HL-60/S4 (cell line): ENCODE data around the gene INHBC.
"Not testable (repeated sequence)": the region's sequence is repeated elsewhere in the genome, so short reads cannot be mapped to it uniquely, and the experiment has no call there.

Experiments
- in situ Hi-C: fragments of 300-500 bp; cut with MboI; formaldehyde crosslinking; loops from 2 replicates; pipeline ENCODE4 v1.14.3; 2022; ENCODE audit warnings: low sequenced_read_pairs

INHBC gene, protein sequence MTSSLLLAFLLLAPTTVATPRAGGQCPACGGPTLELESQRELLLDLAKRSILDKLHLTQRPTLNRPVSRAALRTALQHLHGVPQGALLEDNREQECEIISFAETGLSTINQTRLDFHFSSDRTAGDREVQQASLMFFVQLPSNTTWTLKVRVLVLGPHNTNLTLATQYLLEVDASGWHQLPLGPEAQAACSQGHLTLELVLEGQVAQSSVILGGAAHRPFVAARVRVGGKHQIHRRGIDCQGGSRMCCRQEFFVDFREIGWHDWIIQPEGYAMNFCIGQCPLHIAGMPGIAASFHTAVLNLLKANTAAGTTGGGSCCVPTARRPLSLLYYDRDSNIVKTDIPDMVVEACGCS

DNA sequence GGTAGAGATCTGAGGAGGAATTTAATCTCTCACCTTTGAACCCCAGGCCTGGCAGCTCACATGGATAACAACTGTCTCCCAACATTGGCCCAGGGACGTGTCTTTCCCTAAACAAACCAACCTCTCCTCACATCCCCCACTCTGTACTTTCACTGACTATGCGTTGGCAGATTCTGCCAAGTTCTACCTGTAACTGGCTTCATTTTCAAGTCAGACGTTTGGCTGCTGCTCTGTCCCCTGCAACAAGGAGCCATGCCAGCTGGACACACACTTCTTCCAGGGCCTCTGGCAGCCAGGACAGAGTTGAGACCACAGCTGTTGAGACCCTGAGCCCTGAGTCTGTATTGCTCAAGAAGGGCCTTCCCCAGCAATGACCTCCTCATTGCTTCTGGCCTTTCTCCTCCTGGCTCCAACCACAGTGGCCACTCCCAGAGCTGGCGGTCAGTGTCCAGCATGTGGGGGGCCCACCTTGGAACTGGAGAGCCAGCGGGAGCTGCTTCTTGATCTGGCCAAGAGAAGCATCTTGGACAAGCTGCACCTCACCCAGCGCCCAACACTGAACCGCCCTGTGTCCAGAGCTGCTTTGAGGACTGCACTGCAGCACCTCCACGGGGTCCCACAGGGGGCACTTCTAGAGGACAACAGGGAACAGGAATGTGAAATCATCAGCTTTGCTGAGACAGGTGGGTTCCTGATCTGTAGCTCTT, at the start of gene INHBC:
TSS of gene INHBC (plus strand) at position 268 of the 707 bp plus-strand sequence. CDS start at position 371, 103 bp downstream.
- in situ Hi-C loops = no loop called here

DNA sequence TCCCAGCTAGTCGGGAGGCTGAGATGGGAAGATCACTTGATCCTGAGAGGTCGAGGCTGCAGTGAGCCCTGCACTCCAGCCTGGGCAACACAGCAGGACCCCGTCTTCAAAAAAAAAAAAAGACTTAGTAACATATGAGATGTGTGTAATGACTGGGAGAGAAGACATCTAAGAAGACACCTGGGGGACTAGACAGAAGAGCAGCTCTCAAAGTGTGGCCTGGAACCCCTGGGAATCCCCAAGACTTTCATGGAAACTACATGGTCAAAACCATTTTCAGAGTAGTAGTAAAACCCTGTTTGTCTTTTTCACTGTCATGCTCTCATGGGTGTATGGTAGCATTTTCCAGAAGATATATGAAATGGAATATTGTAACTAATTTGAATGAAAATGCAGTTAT, 49.0 kb upstream of the INHBC start:
- in situ Hi-C loops = no loop called here

DNA sequence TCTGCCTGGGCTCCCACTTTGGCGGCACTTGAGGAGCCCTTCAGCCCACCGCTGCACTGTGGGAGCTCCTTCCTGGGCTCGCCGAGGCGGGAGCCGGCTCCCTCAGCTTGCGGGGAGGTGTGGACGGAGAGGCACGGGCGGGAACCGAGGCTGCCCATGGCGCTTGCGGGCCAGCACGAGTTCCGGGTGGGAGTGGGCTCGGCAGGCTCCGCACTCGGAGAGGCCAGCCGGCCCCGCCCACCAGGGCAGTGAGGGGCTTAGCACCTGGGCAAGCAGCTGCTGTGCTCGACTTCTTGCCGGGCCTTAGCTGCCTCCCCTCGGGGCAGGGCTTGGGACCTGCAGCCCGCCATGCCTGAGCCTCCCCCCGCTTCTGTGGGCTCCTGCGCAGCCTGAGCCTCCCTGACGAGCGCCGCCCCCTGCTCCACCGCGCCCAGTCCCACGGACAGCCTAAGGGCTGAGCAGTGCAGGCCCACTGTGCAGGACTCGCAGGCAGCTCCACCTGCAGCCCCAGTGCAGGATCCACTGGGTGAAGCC, 48.3 kb upstream of the INHBC start:
- in situ Hi-C loops = no loop called here

DNA sequence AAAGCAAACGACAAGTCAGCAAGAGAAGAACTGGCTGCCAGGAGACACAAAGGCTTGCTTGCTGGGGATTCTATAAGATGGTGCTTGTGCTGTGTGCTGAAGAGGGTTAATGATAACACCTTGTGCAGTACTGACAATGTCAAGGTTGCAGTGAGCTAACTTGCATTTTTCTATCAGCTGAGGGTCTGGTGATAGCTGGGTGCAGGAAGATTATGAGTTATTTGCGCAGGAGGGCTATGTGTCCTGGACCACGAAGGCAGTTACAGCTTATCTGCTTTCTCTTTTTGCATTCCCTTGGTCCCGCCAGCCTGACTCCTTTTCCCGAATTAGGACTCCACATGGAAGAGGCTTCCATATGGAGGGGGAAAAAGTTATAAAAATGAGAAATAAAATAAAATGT, 46.2 kb upstream of the INHBC start:
- in situ Hi-C loops = no loop called here

DNA sequence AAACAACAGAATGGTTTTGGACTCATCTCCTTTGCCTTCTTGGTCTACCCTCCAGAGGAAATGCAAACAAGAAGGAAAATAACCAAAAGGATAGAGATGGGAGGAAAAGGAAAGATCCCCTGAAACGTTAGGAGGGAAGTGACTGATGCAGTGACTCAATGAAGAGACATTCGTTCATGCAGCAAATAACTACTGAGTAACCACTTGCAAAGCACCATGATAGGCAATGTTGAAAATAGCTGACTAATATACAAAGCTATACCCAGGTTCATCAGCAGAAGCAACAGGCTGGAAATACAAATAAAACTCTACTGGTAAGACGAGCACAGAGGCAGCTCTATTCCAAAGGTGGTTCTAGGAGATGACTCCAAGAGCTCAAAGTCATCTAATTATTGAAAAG, 45.6 kb upstream of the INHBC start:
- in situ Hi-C loops = no loop called here

DNA sequence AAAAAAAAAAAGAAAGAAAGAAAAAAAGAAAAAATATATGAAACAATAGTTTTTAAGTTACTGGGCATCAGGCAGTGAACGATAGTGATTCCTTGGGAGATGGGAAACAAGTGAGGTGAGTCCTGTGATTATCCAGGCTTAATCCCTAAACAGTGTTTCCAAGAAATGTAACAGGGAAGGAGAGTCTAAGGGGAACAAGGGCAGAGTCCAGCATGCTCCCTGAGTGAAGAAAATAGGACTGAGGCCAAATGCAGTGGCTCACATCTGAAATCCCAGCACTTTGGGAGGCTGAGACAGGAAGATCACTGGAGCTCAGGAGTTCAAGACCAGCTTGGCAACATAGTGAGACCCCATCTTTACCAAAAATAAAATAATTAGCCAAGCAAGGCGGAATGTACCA, 44.4 kb upstream of the INHBC start:
- in situ Hi-C loops = no loop called here

DNA sequence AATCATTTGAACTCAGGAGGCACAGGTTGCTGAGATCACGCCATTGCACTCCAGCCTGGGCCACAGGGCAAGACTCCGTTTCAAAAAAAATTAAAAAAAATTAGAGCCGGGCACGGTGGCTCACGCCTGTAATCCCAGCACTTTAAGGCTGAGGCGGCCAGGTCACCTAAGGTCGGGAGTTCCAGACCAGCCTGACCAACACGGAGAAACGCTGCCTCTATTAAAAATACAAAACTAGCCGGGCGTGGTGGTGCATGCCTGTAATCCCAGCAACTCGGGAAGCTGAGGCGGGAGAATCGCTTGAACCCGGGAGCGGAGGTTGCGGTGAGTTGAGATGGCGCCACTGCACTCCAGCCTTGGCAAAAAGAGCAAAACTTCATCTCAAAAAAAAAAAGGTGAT, 39.5 kb upstream of the INHBC start:
- in situ Hi-C loops = no loop called here

DNA sequence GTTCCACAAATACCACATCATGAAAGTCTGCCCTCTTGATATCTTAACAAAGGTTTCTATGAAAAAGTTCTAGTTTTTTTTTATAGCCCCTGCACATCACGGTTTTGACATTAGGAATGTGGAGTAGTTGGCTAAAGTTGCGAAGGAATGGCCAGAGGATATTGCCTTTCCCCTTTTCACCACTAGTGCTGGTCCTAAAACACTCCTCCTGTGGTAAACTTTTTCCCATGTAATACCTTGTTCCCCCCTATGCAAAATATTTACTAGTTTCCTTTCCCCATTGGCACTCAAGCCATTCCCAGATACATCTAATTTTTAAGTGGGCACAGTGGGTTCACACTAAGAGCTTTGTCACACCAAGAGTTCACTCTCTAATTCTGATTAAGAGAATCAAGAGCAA, 37.1 kb upstream of the INHBC start:
- in situ Hi-C loops = no loop called here

DNA sequence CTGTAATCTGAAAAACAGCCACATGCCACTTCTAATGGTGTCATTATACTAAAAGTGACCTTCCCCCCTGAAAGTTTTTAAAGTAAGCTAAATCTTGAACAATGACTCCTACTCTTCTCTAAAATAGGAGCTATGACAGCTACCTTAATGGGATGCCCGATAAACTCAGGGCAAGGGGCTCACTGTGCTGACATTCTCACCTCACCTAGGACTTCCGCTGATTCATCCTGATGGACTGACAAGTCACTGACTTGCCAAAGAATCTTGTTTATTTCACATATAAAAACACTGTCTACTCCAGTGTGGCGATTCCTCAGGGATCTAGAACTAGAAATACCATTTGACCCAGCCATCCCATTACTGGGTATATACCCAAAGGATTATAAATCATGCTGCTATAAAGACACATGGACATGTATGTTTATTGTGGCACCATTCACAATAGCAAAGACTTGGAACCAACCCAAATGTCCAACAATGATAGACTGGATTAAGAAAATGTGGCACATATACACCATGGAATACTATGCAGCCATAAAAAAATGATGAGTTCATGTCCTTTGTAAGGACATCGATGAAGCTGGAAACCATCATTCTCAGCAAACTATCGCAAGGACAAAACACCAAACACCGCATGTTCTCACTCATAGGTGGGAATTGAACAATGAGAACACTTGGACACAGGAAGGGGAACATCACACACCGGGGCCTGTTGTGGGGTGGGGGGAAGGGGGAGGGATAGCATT, 34.7 kb upstream of the INHBC start:
- in situ Hi-C loops = not testable (repeated sequence)

DNA sequence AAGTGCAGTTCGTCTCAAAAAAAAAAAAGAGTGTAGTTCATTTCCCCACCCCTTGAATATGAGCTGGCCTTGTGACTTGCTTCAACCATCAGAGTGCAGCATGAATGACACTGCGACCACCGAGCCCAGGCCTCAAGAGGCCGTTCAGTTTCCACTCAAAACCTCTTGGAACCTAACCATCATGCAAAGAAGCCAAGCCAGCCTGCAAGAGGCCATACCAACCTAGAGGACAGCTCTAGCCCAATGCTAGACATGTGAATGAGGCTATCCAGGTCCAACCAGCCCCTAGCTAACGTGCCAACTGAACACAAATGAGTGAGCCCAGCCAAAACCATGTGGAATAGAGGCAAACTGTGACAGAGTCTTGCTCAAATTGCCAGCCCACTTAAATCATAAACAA, 33.4 kb upstream of the INHBC start:
- in situ Hi-C loops = no loop called here

DNA sequence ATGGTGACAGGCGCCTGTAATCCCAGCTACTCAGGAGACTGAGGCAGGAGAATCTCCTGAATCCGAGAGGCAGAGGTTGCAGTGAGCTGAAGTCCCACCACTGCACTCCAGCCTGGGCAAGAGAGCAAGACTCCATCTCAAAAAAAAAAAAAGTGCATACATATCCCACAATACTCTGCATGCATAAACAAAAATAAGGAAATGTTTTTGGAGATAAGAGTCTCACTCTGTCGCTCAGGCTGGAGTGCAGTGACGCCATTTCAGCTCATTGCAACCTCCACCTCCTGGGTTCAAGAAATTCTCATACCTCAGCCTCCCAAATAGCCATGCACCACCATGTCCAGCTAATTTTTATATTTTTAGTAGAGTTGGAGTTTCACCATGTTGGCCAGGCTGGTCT, 32.4 kb upstream of the INHBC start:
- in situ Hi-C loops = not testable (repeated sequence)

DNA sequence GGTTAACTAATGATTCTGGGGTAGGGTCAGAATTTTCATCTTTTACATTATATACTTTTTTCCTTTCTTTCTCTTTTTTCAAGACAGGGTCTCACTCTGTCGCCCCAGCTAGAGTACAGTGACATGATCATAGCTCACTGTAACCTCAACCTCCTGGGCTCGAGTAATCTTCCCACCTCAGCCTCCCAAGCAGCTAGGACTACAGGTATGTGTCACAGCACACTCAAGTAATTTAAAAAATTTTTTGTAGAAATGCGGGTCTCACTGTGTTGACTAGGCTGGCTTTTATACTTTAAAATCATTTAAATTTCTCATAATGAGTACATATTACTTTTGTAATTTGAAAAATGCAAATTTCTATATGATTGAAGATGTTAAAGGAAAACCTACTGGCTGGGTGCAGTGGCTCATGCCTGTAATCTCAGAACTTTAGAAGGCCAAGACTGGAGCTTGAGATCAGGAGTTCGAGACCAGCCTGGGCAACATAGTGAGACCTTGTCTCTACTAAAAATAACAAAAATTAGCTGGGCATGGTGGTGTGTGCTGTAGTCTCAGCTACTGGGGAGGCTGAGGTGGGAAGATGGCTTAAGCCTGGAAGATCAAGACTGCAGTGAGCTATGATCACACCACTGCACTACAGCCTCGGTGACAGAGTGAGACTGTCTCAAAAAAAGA, 29.5 kb upstream of the INHBC start:
- in situ Hi-C loops = no loop called here

DNA sequence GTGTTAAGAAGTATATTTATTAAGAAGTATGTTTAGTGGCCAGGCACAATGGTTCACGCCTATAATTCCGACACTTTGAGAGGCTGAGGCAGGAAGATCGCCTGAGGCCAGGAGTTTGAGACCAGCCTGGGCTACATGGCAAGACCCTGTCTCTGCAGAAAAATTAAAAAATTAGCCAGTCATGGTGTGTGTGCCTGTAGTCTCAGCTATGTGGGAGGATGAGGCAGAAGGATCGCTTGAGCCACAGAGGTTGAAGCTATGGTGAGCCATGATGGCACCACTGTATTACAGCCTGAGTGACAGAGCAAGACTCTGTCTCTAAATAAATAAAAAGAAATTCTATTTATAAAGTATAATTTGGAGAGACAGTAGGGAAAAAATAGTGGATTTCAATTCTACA, 24.1 kb upstream of the INHBC start:
- in situ Hi-C loops = no loop called here

DNA sequence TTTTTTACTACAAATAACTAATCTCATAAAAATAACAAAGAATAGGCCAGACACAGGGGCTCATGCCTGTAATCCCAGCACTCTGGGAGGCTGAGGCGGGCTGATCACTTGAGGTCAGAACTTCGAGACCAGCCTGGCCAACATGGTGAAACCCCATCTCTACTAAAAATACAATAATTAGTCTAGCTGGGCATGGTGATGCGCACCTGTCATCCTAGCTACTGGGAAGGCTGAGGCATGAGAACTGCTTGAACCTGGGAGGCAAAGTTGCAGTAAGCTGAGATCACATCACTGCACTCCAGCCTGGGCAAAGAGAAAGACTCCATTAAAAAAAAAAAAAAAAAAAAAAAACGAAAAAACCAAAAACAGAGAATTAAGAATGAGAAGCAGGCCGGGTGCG, 20.4 kb upstream of the INHBC start:
- in situ Hi-C loops = not testable (repeated sequence)

DNA sequence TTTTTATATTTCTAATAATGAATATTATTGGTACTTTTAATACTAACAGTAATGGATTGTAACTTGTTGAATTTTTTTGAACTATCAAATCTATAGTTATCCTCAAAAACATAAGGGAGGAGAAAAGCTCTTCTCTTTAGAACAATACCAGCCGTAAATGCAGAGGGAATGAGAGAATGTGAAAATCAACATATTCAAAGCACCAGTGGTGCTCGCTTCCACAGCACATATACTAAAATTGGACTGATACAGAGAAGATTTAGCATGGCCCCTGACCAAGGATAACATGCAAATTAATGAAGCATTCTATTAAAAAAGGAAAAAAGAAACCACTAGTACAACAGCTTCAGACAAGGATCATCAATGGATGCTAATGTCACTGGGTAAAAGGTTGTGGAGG, 19.5 kb upstream of the INHBC start:
- in situ Hi-C loops = no loop called here

DNA sequence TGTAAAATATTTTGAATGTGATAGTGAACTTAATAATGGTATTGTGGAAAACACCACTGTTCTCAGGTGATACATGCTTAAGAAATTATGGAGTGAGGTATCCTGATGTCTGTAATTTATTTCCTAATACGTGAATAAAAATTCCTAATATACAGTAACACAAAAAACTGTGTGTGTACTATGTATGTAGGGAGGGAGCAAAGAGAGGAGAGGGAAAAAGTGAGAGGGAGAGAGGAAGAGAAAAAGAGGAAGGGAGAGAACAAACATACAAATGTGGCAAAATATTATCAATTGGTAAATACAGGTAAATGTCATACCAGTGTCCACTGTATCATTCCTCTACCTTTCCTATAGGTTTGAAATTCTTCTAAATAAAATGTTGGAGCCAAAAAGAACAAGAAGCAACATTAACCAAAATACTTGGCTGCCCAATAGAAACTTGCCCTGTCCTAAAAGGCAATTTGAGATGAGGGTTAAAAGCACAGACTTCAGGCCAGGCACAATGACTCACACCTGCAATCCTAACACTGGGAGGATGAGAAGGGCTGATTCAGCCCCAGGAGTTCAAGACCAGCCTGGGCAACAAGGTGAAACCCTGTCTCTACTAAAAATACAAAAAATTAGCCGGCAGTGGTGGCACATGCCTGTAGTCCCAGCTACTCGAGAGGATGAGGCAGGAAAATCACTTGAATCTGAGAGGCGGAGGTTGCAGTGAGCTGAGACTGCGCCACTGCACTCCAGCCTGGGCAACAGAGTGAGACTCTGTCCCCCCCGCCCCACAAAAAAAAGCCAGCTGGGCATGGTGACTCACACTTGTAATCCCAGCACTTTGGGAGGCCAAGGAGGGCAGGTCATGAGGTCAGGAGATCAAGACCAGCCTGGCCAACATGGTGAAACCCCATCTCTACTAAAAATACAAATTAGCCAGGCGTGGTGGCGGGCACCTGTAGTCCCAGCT, 18.3 kb upstream of the INHBC start:
- in situ Hi-C loops = no loop called here

DNA sequence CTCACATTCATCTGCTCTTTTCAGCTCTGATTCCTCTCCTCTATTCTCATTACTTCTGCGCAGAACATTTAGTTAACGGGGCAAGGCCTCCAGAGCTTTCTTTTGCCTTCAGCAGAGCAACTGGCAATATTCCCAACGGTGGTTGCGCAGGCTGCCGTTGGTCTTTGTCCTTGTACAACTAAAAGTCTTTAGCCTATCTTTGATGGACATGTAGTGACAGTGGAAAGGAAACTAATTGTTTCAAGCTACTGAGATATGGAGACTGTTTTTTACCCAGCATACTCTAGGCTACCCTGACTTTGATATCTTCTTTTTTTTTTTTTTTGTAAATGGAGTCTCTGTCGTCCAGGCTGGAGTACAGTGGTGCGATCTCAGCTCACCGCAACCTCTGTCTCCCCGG, 16.3 kb upstream of the INHBC start:
- in situ Hi-C loops = no loop called here

DNA sequence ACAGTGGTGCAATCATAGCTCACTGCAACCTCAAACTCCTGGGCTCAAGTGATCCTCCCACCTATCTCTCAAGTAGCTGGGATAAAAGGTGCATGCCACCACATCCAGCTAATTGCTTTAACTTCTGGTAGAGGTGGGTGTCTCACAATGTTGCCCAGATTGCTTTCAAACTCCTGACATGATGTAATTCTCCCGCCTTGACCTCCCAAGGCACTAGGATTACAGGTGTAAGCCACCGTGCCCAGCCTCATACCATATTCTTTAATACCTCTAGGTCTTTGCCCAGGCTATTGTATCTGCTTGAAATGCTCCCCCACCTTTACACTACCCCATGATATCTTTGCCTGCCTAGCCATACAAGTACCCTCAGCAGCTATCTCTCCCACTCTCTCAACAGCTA, 15.1 kb upstream of the INHBC start:
- in situ Hi-C loops = no loop called here

DNA sequence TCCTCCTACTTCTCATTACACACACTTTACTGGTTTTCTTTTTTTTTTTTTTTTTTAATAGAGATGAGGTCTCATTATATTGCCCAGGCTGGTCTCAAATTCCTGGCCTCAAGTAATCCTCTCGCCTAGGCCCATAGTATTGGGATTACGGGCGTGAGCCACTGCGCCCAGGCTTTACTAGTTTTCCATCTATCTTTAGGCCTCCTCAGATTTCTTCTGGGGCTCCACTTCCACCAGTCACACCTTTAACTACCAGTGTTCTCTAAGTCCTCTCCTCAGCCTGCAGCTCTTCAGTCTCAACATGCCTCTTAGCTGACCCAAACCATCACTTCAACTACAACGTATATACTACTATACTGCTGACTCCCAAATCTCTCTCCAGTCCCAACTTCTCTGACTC, 14.1 kb upstream of the INHBC start:
- in situ Hi-C loops = no loop called here

DNA sequence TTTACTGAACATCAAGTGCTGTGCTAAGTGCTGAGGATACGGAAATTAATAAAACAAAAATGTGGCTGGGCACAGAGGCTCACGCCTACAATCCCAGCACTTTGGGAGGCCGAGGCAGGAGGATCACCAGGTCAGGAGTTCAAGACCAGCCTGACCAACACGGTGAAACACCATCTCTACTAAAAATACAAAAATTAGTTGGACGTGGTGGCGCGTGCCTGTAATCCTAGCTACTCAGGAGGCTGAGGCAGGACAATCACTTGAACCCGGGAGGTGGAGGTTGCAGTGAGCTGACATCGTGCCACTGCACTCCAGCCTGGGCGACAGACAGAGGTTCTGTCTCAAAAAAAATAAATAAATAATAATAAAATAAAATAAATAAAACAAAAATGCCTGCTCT, 7.6 kb upstream of the INHBC start:
- in situ Hi-C loops = not testable (repeated sequence)
